Esophagus squamous epithelium (tissue), 5 donors: ENCODE results near the gene GTF3C4. TPM values are rescaled to one million over a fixed set of nuclear protein-coding genes. Genes with fewer than 3 reads are reported as not detected.

Experiments
- DNase-seq: peaks from one replicate; lab custom pipeline; 2025; lab: John Stamatoyannopoulos, UW
- H3K27ac ChIP-seq, 4 donors: fragments of 200-600 bp; sonication (generic); one replicate each; pipeline ENCODE4 v1.5.1; 2016 to 2019; ENCODE audit warnings: mild to moderate bottlenecking in 1 of 4
- H3K27me3 ChIP-seq, 4 donors: fragments of 200-600 bp; sonication (generic); 1 replicate in 3 of 4; 2 replicates in 1 of 4; pipeline versions ENCODE4 v1.5.1 to v1.6.0; 2017 to 2021; ENCODE audit warnings: antibody characterized with exemption in 1 of 4
- H3K36me3 ChIP-seq, 3 donors: fragments of 200-600 bp; sonication (generic); one replicate each; pipeline ENCODE4 v1.5.1; 2016 to 2019
- H3K4me1 ChIP-seq, 3 donors: fragments of 200-600 bp; sonication (generic); one replicate each; pipeline ENCODE4 v1.5.1; 2017 to 2019
- H3K4me3 ChIP-seq, 4 donors: fragments of 200-600 bp; sonication (generic); 1 replicate in 3 of 4; 2 replicates in 1 of 4; pipeline ENCODE4 v1.5.1; 2016 to 2019; ENCODE audit warnings: mild to moderate bottlenecking in 2 of 4, moderate library complexity in 1 of 4
- H3K9me3 ChIP-seq, 3 donors: fragments of 200-600 bp; sonication (generic); one replicate each; pipeline ENCODE4 v1.5.1; 2016 to 2019
- CTCF ChIP-seq, 6 experiments: fragments of 450-650 bp in 4 of 6; fragments of 200-600 bp in 2 of 6; sonication (generic) in 2 of 6; IDR thresholded peaks; one replicate each; pipeline ENCODE4 v1.5.1; 2016 to 2019; ENCODE audit warnings: antibody characterized with exemption in 6 of 6, mild to moderate bottlenecking in 4 of 6, moderate library complexity in 4 of 6
- POLR2A ChIP-seq, 4 donors: fragments of 450-650 bp; IDR thresholded peaks; one replicate each; pipeline ENCODE4 v1.6.1; 2017; ENCODE audit warnings: antibody characterized with exemption in 4 of 4, mild to moderate bottlenecking in 4 of 4, moderate library complexity in 3 of 4
- WGBS, 2 donors: methylation state at CpG; one replicate each; pipeline ENCODE4 v1.1.5; 2018; 5-methylcytosine and 5-hydroxymethylcytosine counted together
- intact Hi-C: fragments of 100-400 bp; cut with DNase I; formaldehyde crosslinking; loops from one replicate; pipeline ENCODE4 v1.15.0; 2022
- total RNA-seq, 4 donors: library from RNA; depleted of rRNA; stranded (reverse); fragments of >200 nt; gene quantifications; one replicate each; pipeline ENCODE4 v1.1.0, GENCODE V29; 2016
- donor health status: DM: yes; HTN: yes; CAD: no.

GTF3C4 gene
- total RNA-seq, 4 donors from 2014 or later, result 9.7 to 14.3 (median 11.3) TPM

- Histone ChIP-seq H3K4me3 (no peak overlapping the region), H3K27ac (no peak overlapping the region), H3K36me3 (no peaks in the 10 kb centered on the region), H3K4me1 (no peaks in the 10 kb centered on the region), H3K9me3 (no peaks in the 10 kb centered on the region), H3K27me3 (peaks cover 0 to 50% (median 0%) of the 10 kb centered on the region in 4 donors)
- DNase-seq, result no peak
- intact Hi-C loops, result no loop called here
- TF ChIP-seq POLR2A (IDR thresholded peaks at IDR 0.05) (no peak), CTCF (IDR thresholded peaks at IDR 0.05) (no peak)
- 89 to 90% methylated on average over 2 to 4 of the region's 12 CpGs for WGBS, 2 donors
Measured at GRCh38 chr9:132721661-132722060, 51.4 kb downstream of the GTF3C4 start.

- H3K27me3 ChIP-seq, result peaks cover 0 to 40% (median 0%) of the 10 kb centered on the region in 4 donors
- DNase-seq, result no peak
- no peak overlapping the region for H3K4me3 ChIP-seq
- H3K4me1 ChIP-seq, result no peaks in the 10 kb centered on the region
- H3K9me3 ChIP-seq, result no peaks in the 10 kb centered on the region
- H3K36me3 ChIP-seq, result no peaks in the 10 kb centered on the region
- intact Hi-C loops, result no loop called here
- WGBS, 2 donors, result 92 to 93% methylated on average over 3 to 10 of the region's 16 CpGs
- TF ChIP-seq CTCF (IDR thresholded peaks at IDR 0.05), result no peak
- TF ChIP-seq POLR2A (IDR thresholded peaks at IDR 0.05), result no peak
- H3K27ac ChIP-seq, result no peak overlapping the region
Measured at GRCh38 chr9:132722564-132723065, 52.4 kb downstream of the GTF3C4 start.

- Histone ChIP-seq H3K27me3 (peaks cover 0 to 28% (median 0%) of the 10 kb centered on the region in 4 donors), H3K27ac (no peak overlapping the region), H3K4me3 (no peak overlapping the region), H3K4me1 (peaks cover 0 to 4% (median 0%) of the 10 kb centered on the region in 3 donors), H3K36me3 (no peaks in the 10 kb centered on the region), H3K9me3 (no peaks in the 10 kb centered on the region)
- DNase-seq, result no peak
- TF ChIP-seq CTCF (IDR thresholded peaks at IDR 0.05) (no peak), POLR2A (IDR thresholded peaks at IDR 0.05) (no peak)
- intact Hi-C loops, result no loop called here
- 70 to 80% methylated on average over 1 to 3 of the region's 4 CpGs for WGBS, 2 donors
Measured at GRCh38 chr9:132723809-132724208, 53.5 kb downstream of the GTF3C4 start.

GRCh38 chr9:132725306-132725705 lies 55.0 kb downstream of the GTF3C4 start:
- DNase-seq, result no peak
- peaks cover 0 to 17% (median 0%) of the 10 kb centered on the region in 4 donors for H3K27me3 ChIP-seq
- WGBS, 2 donors, result 84 to 90% methylated on average over 7 to 12 of the region's 13 CpGs
- H3K4me1 ChIP-seq, result peaks cover 0 to 19% (median 5%) of the 10 kb centered on the region in 3 donors
- no peak overlapping the region for H3K27ac ChIP-seq
- intact Hi-C loops, result no loop called here
- H3K36me3 ChIP-seq, result no peaks in the 10 kb centered on the region
- H3K4me3 ChIP-seq, result no peak overlapping the region
- no peak for TF ChIP-seq CTCF (IDR thresholded peaks at IDR 0.05)
- TF ChIP-seq POLR2A (IDR thresholded peaks at IDR 0.05), result no peak
- H3K9me3 ChIP-seq, result no peaks in the 10 kb centered on the region

- intact Hi-C loops, result no loop called here
- no peak overlapping the region for H3K27ac ChIP-seq
- no peak for DNase-seq
- TF ChIP-seq CTCF (IDR thresholded peaks at IDR 0.05) (no peak), POLR2A (IDR thresholded peaks at IDR 0.05) (no peak)
- peaks cover 0 to 11% (median 0%) of the 10 kb centered on the region in 4 donors for H3K27me3 ChIP-seq
- H3K4me3 ChIP-seq, result no peak overlapping the region
- no peaks in the 10 kb centered on the region for H3K36me3 ChIP-seq
- H3K9me3 ChIP-seq, result no peaks in the 10 kb centered on the region
- WGBS, 2 donors, result 68 to 92% methylated on average over 2 to 7 of the region's 8 CpGs
- H3K4me1 ChIP-seq, result peaks cover 0 to 33% (median 8%) of the 10 kb centered on the region in 3 donors
Measured at GRCh38 chr9:132726576-132727130, 56.4 kb downstream of the GTF3C4 start.
